ENCODE results near the gene SUPT5H. TPM values are rescaled to one million over a fixed set of nuclear protein-coding genes. Genes with fewer than 3 reads are reported as not detected.

Gene SUPT5H
- total RNA-seq, 2 donors from 2014 or later = 81.7 to 95.1 TPM

- Histone ChIP-seq H3K27ac (peak overlapping the region; percentile 2 to 100), H3K9me3 (no peaks in the 10 kb centered on the region), H3K36me3 (peaks cover 29% of the 10 kb centered on the region), H3K4me1 (peaks cover 0 to 37% of the 10 kb centered on the region in 2 donors), H3K27me3 (no peaks in the 10 kb centered on the region), H3K4me3 (peak overlapping the region; percentile 86 to 91)
- DNase-seq (ENCODE audit: low spot score) = no peak
- no peak for TF ChIP-seq CTCF (IDR thresholded peaks at IDR 0.05)
Observed at GRCh38 chr19:39415111-39416046, 30.0 kb upstream of the SUPT5H start.

- H3K27me3 ChIP-seq = no peaks in the 10 kb centered on the region
- H3K9me3 ChIP-seq = no peaks in the 10 kb centered on the region
- DNase-seq (ENCODE audit: low spot score) = no peak
Observed at GRCh38 chr19:39416152-39417120, 28.9 kb upstream of the SUPT5H start.

GRCh38 chr19:39417463-39418181 lies 27.8 kb upstream of the SUPT5H start:
- peaks cover 44% of the 10 kb centered on the region for H3K36me3 ChIP-seq
- no peak overlapping the region for H3K27ac ChIP-seq
- no peak for DNase-seq (ENCODE audit: low spot score)
- H3K4me3 ChIP-seq = no peak overlapping the region
- peaks cover 0 to 22% of the 10 kb centered on the region in 2 donors for H3K4me1 ChIP-seq
- TF ChIP-seq CTCF (IDR thresholded peaks at IDR 0.05) = no peak
- H3K27me3 ChIP-seq = no peaks in the 10 kb centered on the region
- no peaks in the 10 kb centered on the region for H3K9me3 ChIP-seq

More at GRCh38 chr19:39416152-39417120, 28.9 kb upstream of the SUPT5H start:
- Histone ChIP-seq H3K36me3 (peaks cover 32% of the 10 kb centered on the region), H3K4me1 (peaks cover 0 to 26% of the 10 kb centered on the region in 2 donors), H3K4me3 (no peak overlapping the region), H3K27ac (no peak overlapping the region)
- TF ChIP-seq CTCF (IDR thresholded peaks at IDR 0.05) = no peak

- Histone ChIP-seq H3K9me3 (no peaks in the 10 kb centered on the region), H3K27me3 (no peaks in the 10 kb centered on the region), H3K27ac (no peak overlapping the region), H3K4me1 (peaks cover 0 to 18% of the 10 kb centered on the region in 2 donors), H3K4me3 (no peak overlapping the region), H3K36me3 (peaks cover 53% of the 10 kb centered on the region)
- no peak for TF ChIP-seq CTCF (IDR thresholded peaks at IDR 0.05)
- DNase-seq (ENCODE audit: low spot score) = no peak
Observed at GRCh38 chr19:39419003-39419402, 26.4 kb upstream of the SUPT5H start.

GRCh38 chr19:39420769-39421168 lies 24.6 kb upstream of the SUPT5H start:
- DNase-seq (ENCODE audit: low spot score) = no peak
- Histone ChIP-seq H3K36me3 (peaks cover 53% of the 10 kb centered on the region), H3K4me1 (peaks cover 0 to under 1% of the 10 kb centered on the region in 2 donors)

More at GRCh38 chr19:39420769-39421168, 24.6 kb upstream of the SUPT5H start:
- Histone ChIP-seq H3K27me3 (no peaks in the 10 kb centered on the region), H3K4me3 (no peak overlapping the region), H3K9me3 (no peaks in the 10 kb centered on the region), H3K27ac (no peak overlapping the region)
- TF ChIP-seq CTCF (IDR thresholded peaks at IDR 0.05) = no peak

Measured in right atrium auricular region (tissue), 2 donors.